B cell (primary cell): ENCODE data around the gene PPP1R3E. TPM values are rescaled to one million over a fixed set of nuclear protein-coding genes. Genes with fewer than 3 reads are reported as not detected.
"Not testable (repeated sequence)": the region's sequence is repeated elsewhere in the genome, so short reads cannot be mapped to it uniquely, and the experiment has no call there.

Experiments used
- ATAC-seq: fragments of 200-7000 bp; cut with Tn5 transposase; one replicate; pipeline ENCODE4 v1.10.0; 2021; ENCODE audit warnings: low read depth, mild to moderate bottlenecking, moderate number of reproducible peaks, moderate library complexity
- CTCF ChIA-PET: fragments of 350-600 bp; sonication (Branson Sonifier 250); formaldehyde crosslinking; loops from one replicate; lab custom pipeline; 2021; ENCODE audit warnings: antibody characterized with exemption, inconsistent platforms; lab: Charles Lee
- POLR2A ChIA-PET: fragments of 350-600 bp; sonication (Branson Sonifier 250); formaldehyde crosslinking; loops from one replicate; lab custom pipeline; 2021; ENCODE audit warnings: antibody characterized with exemption; lab: Charles Lee
- DNase-seq: peaks from one replicate; pipeline ENCODE4 v3.0.0; 2013
- H2AFZ ChIP-seq: 2 replicates; pipeline ENCODE4 v1.6.1; 2012; ENCODE audit warnings: mild to moderate bottlenecking, low read depth, low read length; ENCODE audit not compliant: insufficient read depth, poor library complexity, severe bottlenecking
- H3K27ac ChIP-seq, 2 donors: 1 replicate in 1 of 2; 2 replicates in 1 of 2; pipeline ENCODE4 v1.5.1; 2012 to 2013; ENCODE audit warnings: low read length in 2 of 2, mild to moderate bottlenecking in 2 of 2, moderate library complexity in 1 of 2
- H3K27me3 ChIP-seq, 4 experiments: fragments of 200-600 bp in 1 of 4; sonication (generic) in 1 of 4; replicated peaks in 1 of 4; 1 replicate in 2 of 4; 2 replicates in 2 of 4; pipeline versions ENCODE4 v1.6.1 to v1.7.0; 2013 to 2016; ENCODE audit warnings: low read length in 3 of 4, mild to moderate bottlenecking in 2 of 4, mixed read lengths in 1 of 4, moderate library complexity in 1 of 4; ENCODE audit not compliant: insufficient read depth in 4 of 4, control insufficient read depth in 3 of 4; ENCODE audit errors: control extremely low read depth in 1 of 4
- H3K36me3 ChIP-seq, 2 experiments: replicated peaks in 1 of 2; 1 replicate in 1 of 2; 2 replicates in 1 of 2; pipeline versions ENCODE4 v1.6.1 to v1.7.1; 2013; ENCODE audit warnings: low read length in 1 of 2; ENCODE audit not compliant: insufficient read depth in 2 of 2, control insufficient read depth in 1 of 2; ENCODE audit errors: control extremely low read depth in 1 of 2, extremely low read depth in 1 of 2
- H3K4me1 ChIP-seq, 2 donors: fragments of 200-600 bp in 1 of 2; sonication (generic) in 1 of 2; 1 replicate in 1 of 2; 2 replicates in 1 of 2; pipeline versions ENCODE4 v1.5.1 to v1.6.1; 2013 to 2017; ENCODE audit warnings: low read length in 2 of 2; ENCODE audit not compliant: control insufficient read depth in 2 of 2, insufficient read depth in 2 of 2
- H3K4me2 ChIP-seq: replicated peaks from 2 replicates; pipeline ENCODE3; 2012; ENCODE audit warnings: mild to moderate bottlenecking, low read depth, low read length; ENCODE audit not compliant: poor library complexity, severe bottlenecking
- H3K4me3 ChIP-seq, 5 experiments: fragments of 200-600 bp in 1 of 5; sonication (generic) in 1 of 5; 1 replicate in 3 of 5; 2 replicates in 2 of 5; pipeline versions ENCODE4 v1.5.1 to v1.7.0; 2011 to 2016; ENCODE audit warnings: low read length in 4 of 5, mild to moderate bottlenecking in 4 of 5, low read depth in 2 of 5, control low read depth in 1 of 5, moderate library complexity in 1 of 5; ENCODE audit not compliant: insufficient read depth in 1 of 5; ENCODE audit errors: control extremely low read depth in 1 of 5, extremely low read depth in 1 of 5
- H3K79me2 ChIP-seq: fragments of 200-600 bp; sonication (generic); one replicate; pipeline ENCODE4 v1.6.0; 2016; ENCODE audit warnings: low read length; ENCODE audit not compliant: control insufficient read depth, insufficient read depth
- H3K9ac ChIP-seq: fragments of 200-600 bp; sonication (generic); 2 replicates; pipeline ENCODE4 v1.6.1; 2017; ENCODE audit warnings: mild to moderate bottlenecking, low read length, moderate library complexity
- H3K9me3 ChIP-seq, 3 donors: one replicate each; pipeline versions ENCODE4 v1.6.1 to v1.7.1; 2013; ENCODE audit warnings: low read length in 2 of 3; ENCODE audit not compliant: control insufficient read depth in 2 of 3, insufficient read depth in 1 of 3; ENCODE audit errors: control extremely low read depth in 1 of 3
- H4K20me1 ChIP-seq: 2 replicates; pipeline ENCODE4 v1.6.0; 2012; ENCODE audit warnings: mild to moderate bottlenecking, low read length; ENCODE audit not compliant: insufficient read depth, control insufficient read depth, poor library complexity, severe bottlenecking
- H3K27ac Mint-ChIP-seq: one replicate; pipeline ENCODE4 v1.8.0; 2021; ENCODE audit warnings: mixed read lengths
- H3K27me3 Mint-ChIP-seq: one replicate; pipeline ENCODE4 v1.8.0; 2021; ENCODE audit warnings: mixed read lengths
- H3K4me1 Mint-ChIP-seq: one replicate; pipeline ENCODE4 v1.8.0; 2021; ENCODE audit warnings: mixed read lengths
- H3K4me3 Mint-ChIP-seq: one replicate; pipeline ENCODE4 v1.8.0; 2021; ENCODE audit warnings: mixed read lengths
- H3K9me3 Mint-ChIP-seq: one replicate; pipeline ENCODE4 v1.8.0; 2022; ENCODE audit warnings: mixed read lengths; ENCODE audit not compliant: insufficient read depth
- CTCF ChIP-seq: fragments of 200-600 bp; IDR thresholded peaks from one replicate; pipeline ENCODE4 v1.8.0; 2022; ENCODE audit warnings: antibody characterized with exemption, mild to moderate bottlenecking
- EZH2 ChIP-seq: IDR thresholded peaks from 2 replicates; pipeline ENCODE4 v1.6.1; 2012; ENCODE audit warnings: borderline replicate concordance, low read depth, mild to moderate bottlenecking, moderate library complexity, low read length; ENCODE audit not compliant: insufficient read depth, poor library complexity, severe bottlenecking
- WGBS: methylation state at CpG from one replicate; pipeline ENCODE4 v1.1.5; 2013; ENCODE audit warnings: missing lambda C conversion rate; ENCODE audit not compliant: insufficient coverage; 5-methylcytosine and 5-hydroxymethylcytosine counted together
- intact Hi-C: fragments of 100-400 bp; cut with micrococcal nuclease; formaldehyde crosslinking; loops from one replicate; pipeline ENCODE4 v1.10.0; 2022
- polyA plus RNA-seq: library from polyadenylated mRNA; depleted of rRNA; stranded (reverse); fragments of >200 nt; gene quantifications from 2 replicates; pipeline ENCODE4 v1.2.3, GENCODE V29; 2012
- total RNA-seq, 2 donors: library from RNA; stranded (reverse); fragments of 120-200 nt in 1 of 2; gene quantifications; 1 replicate in 1 of 2; 2 replicates in 1 of 2; pipeline versions ENCODE4 v1.2.3 to v1.2.4, GENCODE V29; 2013 to 2022

The PPP1R3E gene
- total and polyA plus RNA-seq, 2 donors (not counting 1 experiment from before 2014, with no cell fraction given), result 56.9 to 76.7 TPM

- no peak overlapping the region for H3K4me3 Mint-ChIP-seq
- ChIA-PET POLR2A (no interaction called here), CTCF (interaction anchor here (11.4 kb wide), 1 partner anchor 110 kb away, joined by 129 read pairs; the partner anchor contains the start of gene CMTM5)
- H3K4me3 ChIP-seq, result no peak overlapping the region
- H3K9me3 ChIP-seq, result no peaks in the 10 kb centered on the region
- no peaks in the 10 kb centered on the region for H3K27me3 ChIP-seq
- H3K4me2 ChIP-seq, result no peak overlapping the region
- DNase-seq (no peak), ATAC-seq (no peak)
- no peak overlapping the region for H2AFZ ChIP-seq
- H3K4me1 Mint-ChIP-seq, result no peaks in the 10 kb centered on the region
- no peak for TF ChIP-seq EZH2
- TF ChIP-seq CTCF, result no peak
- peaks cover 13% of the 10 kb centered on the region for H3K27me3 Mint-ChIP-seq
- no peak overlapping the region for H3K27ac ChIP-seq
- H3K9ac ChIP-seq, result no peak overlapping the region
- H3K27ac Mint-ChIP-seq, result no peak overlapping the region
- H3K9me3 Mint-ChIP-seq, result no peaks in the 10 kb centered on the region
- H3K36me3 ChIP-seq, result no peaks in the 10 kb centered on the region
- no peaks in the 10 kb centered on the region for H4K20me1 ChIP-seq
- WGBS, result 95% methylated on average over 5 of the region's 7 CpGs
- no peaks in the 10 kb centered on the region for H3K4me1 ChIP-seq
- intact Hi-C loops, result no loop called here
- H3K79me2 ChIP-seq, result no peaks in the 10 kb centered on the region
Observed at GRCh38 chr14:23269193-23269592, 33.5 kb downstream of the PPP1R3E start.

- H3K79me2 ChIP-seq, H3K4me1 ChIP-seq, H3K4me3 ChIP-seq, H3K9ac ChIP-seq, H3K4me2 ChIP-seq, H4K20me1 ChIP-seq, H3K9me3 Mint-ChIP-seq, POLR2A ChIA-PET, H3K9me3 ChIP-seq, H3K27ac Mint-ChIP-seq, ATAC-seq, H3K4me1 Mint-ChIP-seq, H3K4me3 Mint-ChIP-seq, DNase-seq, H2AFZ ChIP-seq, H3K27ac ChIP-seq, H3K36me3 ChIP-seq, intact Hi-C loops: not testable (repeated sequence)
- peaks cover 0 to 14% (median 4%) of the 10 kb centered on the region in 4 experiments for H3K27me3 ChIP-seq
- CTCF ChIA-PET, result interaction anchor here (0.9 to 1.5 kb wide), 2 partner anchors 119 to 140 kb away, joined by 3 to 6 read pairs; no protein-coding TSS in a partner anchor
- H3K27me3 Mint-ChIP-seq, result peaks cover 47% of the 10 kb centered on the region
- WGBS, result 63% methylated on average over 6 of the region's 8 CpGs
Observed at GRCh38 chr14:23260849-23261248, 41.8 kb downstream of the PPP1R3E start.
